Keratinocyte (primary cell): ENCODE measurements around the gene TBC1D4. TPM values are rescaled to one million over a fixed set of nuclear protein-coding genes. Genes with fewer than 3 reads are reported as not detected.

Source experiments
- DNase-seq: peaks from one replicate; pipeline ENCODE4 v3.0.0-alpha.2; 2011; ENCODE audit warnings: low read depth, missing footprints, low spot score
- FAIRE-seq: peaks from 2 replicates; lab custom pipeline; 2011; peaks lifted over from hg19 to GRCh38; lab: Jason Lieb, UNC
- H2AFZ ChIP-seq: 2 replicates; pipeline ENCODE4 v1.6.0; 2012; ENCODE audit warnings: low read length, control low read depth, inconsistent platforms; ENCODE audit not compliant: control insufficient read depth
- H3K27ac ChIP-seq: 2 replicates; pipeline ENCODE4 v1.5.1; 2011; ENCODE audit warnings: low read length; ENCODE audit not compliant: control insufficient read depth, insufficient read depth
- H3K27me3 ChIP-seq: 3 replicates; pipeline ENCODE4 v1.6.0; 2011; ENCODE audit warnings: low read length; ENCODE audit not compliant: control insufficient read depth, insufficient read depth; ENCODE audit errors: extremely low read depth
- H3K36me3 ChIP-seq, 2 experiments: 2 replicates in 1 of 2; 3 replicates in 1 of 2; pipeline ENCODE4 v1.5.1; 2011; ENCODE audit warnings: low read length in 2 of 2, mild to moderate bottlenecking in 1 of 2; ENCODE audit not compliant: control insufficient read depth in 2 of 2, insufficient read depth in 2 of 2; ENCODE audit errors: extremely low read depth in 1 of 2
- H3K4me1 ChIP-seq: 3 replicates; pipeline ENCODE4 v1.5.1; 2011; ENCODE audit warnings: low read length; ENCODE audit not compliant: control insufficient read depth, insufficient read depth; ENCODE audit errors: extremely low read depth
- H3K4me2 ChIP-seq: 3 replicates; pipeline ENCODE4 v1.6.0; 2011; ENCODE audit warnings: low read depth, low read length; ENCODE audit not compliant: control insufficient read depth, insufficient read depth; ENCODE audit errors: extremely low read depth
- H3K4me3 ChIP-seq, 3 experiments: fragments of 200-600 bp in 1 of 3; sonication (generic) in 1 of 3; 2 replicates in 2 of 3; 3 replicates in 1 of 3; pipeline ENCODE4 v1.5.1; 2011 to 2016; ENCODE audit warnings: low read length in 3 of 3, mild to moderate bottlenecking in 3 of 3, control low read depth in 2 of 3, inconsistent platforms in 1 of 3, low read depth in 1 of 3, mixed read lengths in 1 of 3, mixed run types in 1 of 3, moderate library complexity in 1 of 3; ENCODE audit not compliant: control insufficient read depth in 2 of 3, insufficient read depth in 2 of 3; ENCODE audit errors: extremely low read depth in 1 of 3
- H3K79me2 ChIP-seq: 2 replicates; pipeline ENCODE4 v1.6.0; 2012; ENCODE audit warnings: low read length; ENCODE audit not compliant: control insufficient read depth, insufficient read depth
- H3K9ac ChIP-seq: 3 replicates; pipeline ENCODE4 v1.6.0; 2011; ENCODE audit warnings: low read length; ENCODE audit not compliant: control insufficient read depth, insufficient read depth; ENCODE audit errors: extremely low read depth
- H3K9me1 ChIP-seq: 3 replicates; pipeline ENCODE4 v1.6.0; 2011; ENCODE audit warnings: low read length; ENCODE audit not compliant: control insufficient read depth, insufficient read depth; ENCODE audit errors: extremely low read depth
- H3K9me3 ChIP-seq: 2 replicates; pipeline ENCODE4 v1.5.1; 2012; ENCODE audit warnings: low read depth, low read length; ENCODE audit not compliant: control insufficient read depth
- H4K20me1 ChIP-seq: 3 replicates; pipeline ENCODE4 v1.6.0; 2011; ENCODE audit warnings: low read length; ENCODE audit not compliant: control insufficient read depth, insufficient read depth; ENCODE audit errors: extremely low read depth
- EZH2 ChIP-seq: IDR thresholded peaks from one replicate; pipeline ENCODE4 v1.6.1; 2012; ENCODE audit warnings: inconsistent platforms, mild to moderate bottlenecking, low read length, moderate library complexity
- dilution Hi-C: fragments of 300-500 bp; cut with MboI; formaldehyde crosslinking; loops from one replicate; pipeline ENCODE4 v1.7.0; 2020; ENCODE audit warnings: low sequenced_read_pairs; ENCODE audit not compliant: extremely low pct_ligation_motif_present
- polyA plus RNA-seq, 5 experiments: library from polyadenylated mRNA; depleted of rRNA in 3 of 5; stranded (reverse) in 3 of 5; stranded (forward) in 1 of 5; unstranded in 1 of 5; fragments of >200 nt; gene quantifications; 1 replicate in 1 of 5; 2 replicates in 3 of 5; 3 replicates in 1 of 5; pipeline versions ENCODE4 v1.2.1 to v1.2.3, GENCODE V29; 2011 to 2012; ENCODE audit warnings: missing spikeins in 2 of 5, low read depth in 1 of 5, low replicate concordance in 1 of 5
- TF ChIP-seq, protein P1 (sequence below), 3 experiments: IDR thresholded peaks in 1 of 3; conservative IDR thresholded peaks in 1 of 3; optimal IDR thresholded peaks in 1 of 3; 2 replicates in 2 of 3; 3 replicates in 1 of 3; pipeline versions ENCODE3 to v1.5.1; 2011; ENCODE audit warnings: low read length in 3 of 3, mild to moderate bottlenecking in 3 of 3, moderate library complexity in 2 of 3, control low read depth in 1 of 3, inconsistent platforms in 1 of 3; ENCODE audit not compliant: insufficient read depth in 2 of 3; ENCODE audit errors: extremely low read depth in 1 of 3

TBC1D4 gene
- polyA plus RNA-seq, 1 donor (not counting 4 experiments of a cell fraction or from before 2014, with no cell fraction given), result 14.2 TPM

DNA sequence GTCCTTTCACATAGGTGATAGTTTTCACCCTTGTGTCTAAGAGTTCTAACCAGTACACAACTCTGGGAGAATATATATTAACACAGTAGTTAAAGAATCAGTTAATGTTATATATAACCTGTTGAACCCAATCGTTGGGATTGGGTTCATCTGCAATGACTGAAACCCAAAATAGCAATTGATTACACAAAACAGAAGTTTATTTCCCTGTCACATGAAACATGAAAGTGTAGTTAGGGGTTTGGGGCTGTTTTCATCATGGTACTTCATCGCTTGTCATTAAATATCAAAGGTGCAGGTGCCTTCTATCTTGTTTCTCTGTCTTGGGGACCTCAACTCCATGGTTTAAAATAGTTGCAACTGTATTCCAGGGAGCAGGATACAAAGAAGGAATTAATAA lies 106.6 kb downstream of the TBC1D4 start:
- H3K4me3 ChIP-seq, result no peak overlapping the region

DNA sequence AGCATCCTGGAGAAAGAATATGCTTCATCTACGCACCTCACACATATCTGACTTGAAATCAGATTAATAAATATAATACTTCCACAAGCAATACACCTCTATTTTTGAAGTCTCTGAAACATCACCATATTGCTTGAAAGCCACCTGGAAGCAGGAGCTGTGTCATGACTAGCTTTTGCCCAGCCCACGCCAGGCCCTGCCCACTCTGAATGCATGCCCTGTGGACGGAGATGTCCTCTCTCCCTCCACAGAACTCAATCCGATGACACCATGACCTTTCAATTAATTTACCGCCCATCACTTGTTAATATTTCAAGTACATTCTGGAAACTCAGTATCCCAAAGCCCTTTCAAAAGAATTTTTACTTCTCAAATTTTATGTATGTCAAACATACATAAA lies 108.0 kb downstream of the TBC1D4 start:
- no peak for DNase-seq
- H3K27ac ChIP-seq, result no peak overlapping the region
- H3K9me3 ChIP-seq, result no peaks in the 10 kb centered on the region
- no peaks in the 10 kb centered on the region for H3K9me1 ChIP-seq
- no peaks in the 10 kb centered on the region for H3K36me3 ChIP-seq
- dilution Hi-C loops, result no loop called here
- H2AFZ ChIP-seq, result no peak overlapping the region
- no peaks in the 10 kb centered on the region for H3K27me3 ChIP-seq
- no peaks in the 10 kb centered on the region for H4K20me1 ChIP-seq
- H3K79me2 ChIP-seq, result peaks cover 4% of the 10 kb centered on the region
- no peak for FAIRE-seq
- H3K9ac ChIP-seq, result no peak overlapping the region
- no peak overlapping the region for H3K4me2 ChIP-seq
- TF ChIP-seq, protein P1, sequence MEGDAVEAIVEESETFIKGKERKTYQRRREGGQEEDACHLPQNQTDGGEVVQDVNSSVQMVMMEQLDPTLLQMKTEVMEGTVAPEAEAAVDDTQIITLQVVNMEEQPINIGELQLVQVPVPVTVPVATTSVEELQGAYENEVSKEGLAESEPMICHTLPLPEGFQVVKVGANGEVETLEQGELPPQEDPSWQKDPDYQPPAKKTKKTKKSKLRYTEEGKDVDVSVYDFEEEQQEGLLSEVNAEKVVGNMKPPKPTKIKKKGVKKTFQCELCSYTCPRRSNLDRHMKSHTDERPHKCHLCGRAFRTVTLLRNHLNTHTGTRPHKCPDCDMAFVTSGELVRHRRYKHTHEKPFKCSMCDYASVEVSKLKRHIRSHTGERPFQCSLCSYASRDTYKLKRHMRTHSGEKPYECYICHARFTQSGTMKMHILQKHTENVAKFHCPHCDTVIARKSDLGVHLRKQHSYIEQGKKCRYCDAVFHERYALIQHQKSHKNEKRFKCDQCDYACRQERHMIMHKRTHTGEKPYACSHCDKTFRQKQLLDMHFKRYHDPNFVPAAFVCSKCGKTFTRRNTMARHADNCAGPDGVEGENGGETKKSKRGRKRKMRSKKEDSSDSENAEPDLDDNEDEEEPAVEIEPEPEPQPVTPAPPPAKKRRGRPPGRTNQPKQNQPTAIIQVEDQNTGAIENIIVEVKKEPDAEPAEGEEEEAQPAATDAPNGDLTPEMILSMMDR (optimal IDR thresholded peaks at IDR 0.05 in 1 of 3, IDR thresholded peaks at IDR 0.05 in 1 of 3, conservative IDR thresholded peaks at IDR 0.05 in 1 of 3; ENCODE audit: extremely low read depth in 1 of 3, insufficient read depth in 2 of 3, low read length in 3 of 3), result no peak
- no peak for TF ChIP-seq EZH2
- no peak overlapping the region for H3K4me3 ChIP-seq
- H3K4me1 ChIP-seq, result no peaks in the 10 kb centered on the region

More for the DNA sequence above, 106.6 kb downstream of the TBC1D4 start:
- TF ChIP-seq EZH2, result no peak
- TF ChIP-seq, protein P1 (optimal IDR thresholded peaks at IDR 0.05 in 1 of 3, IDR thresholded peaks at IDR 0.05 in 1 of 3, conservative IDR thresholded peaks at IDR 0.05 in 1 of 3; ENCODE audit: extremely low read depth in 1 of 3, insufficient read depth in 2 of 3, low read length in 3 of 3), result no peak
- Histone ChIP-seq H3K4me1 (no peaks in the 10 kb centered on the region), H2AFZ (no peak overlapping the region), H4K20me1 (no peaks in the 10 kb centered on the region), H3K27ac (no peak overlapping the region), H3K27me3 (no peaks in the 10 kb centered on the region), H3K9ac (no peak overlapping the region), H3K79me2 (peaks cover 4% of the 10 kb centered on the region), H3K9me3 (no peaks in the 10 kb centered on the region), H3K36me3 (no peaks in the 10 kb centered on the region), H3K4me2 (no peak overlapping the region), H3K9me1 (no peaks in the 10 kb centered on the region)
- no peak for FAIRE-seq
- no peak for DNase-seq
- dilution Hi-C loops, result no loop called here
